ACHN (cell line): ENCODE results near the gene SATB2.

Experiments used
- DNase-seq: peaks from one replicate; pipeline ENCODE4 v3.0.0-alpha.2; 2015
- in situ Hi-C: cut with HindIII; loops from 2 replicates; pipeline ENCODE4 v1.10.0; 2017; ENCODE audit warnings: low sequenced_read_pairs, low pct_ligation_motif_present, low pct_unique_long_range_greater_than_20kb

The SATB2 gene

GRCh38 chr2:199223791-199224190 lies 233.9 kb downstream of the SATB2 start:
- in situ Hi-C loops, result no loop called here

GRCh38 chr2:199220920-199221319 lies 236.8 kb downstream of the SATB2 start:
- in situ Hi-C loops, result no loop called here
- DNase-seq, result no peak

More at GRCh38 chr2:199223791-199224190, 233.9 kb downstream of the SATB2 start:
- no peak for DNase-seq

GRCh38 chr2:199219551-199219950 lies 238.2 kb downstream of the SATB2 start:
- in situ Hi-C loops, result no loop called here
- DNase-seq, result no peak
